Prostate gland (tissue), 2 donors: ENCODE results near the gene WRAP53.

Source experiments
- POLR2A ChIP-seq: fragments of 450-650 bp; IDR thresholded peaks from one replicate; pipeline ENCODE4 v1.6.1; 2016; ENCODE audit warnings: antibody characterized with exemption, mild to moderate bottlenecking
- TF ChIP-seq, protein P1 (sequence below), 4 experiments: fragments of 200-600 bp in 2 of 4; fragments of 450-650 bp in 2 of 4; sonication (generic) in 2 of 4; IDR thresholded peaks; 1 replicate in 3 of 4; 2 replicates in 1 of 4; pipeline ENCODE4 v1.5.1; 2016 to 2019; ENCODE audit warnings: antibody characterized with exemption in 4 of 4, mild to moderate bottlenecking in 2 of 4, moderate library complexity in 2 of 4

DNA sequence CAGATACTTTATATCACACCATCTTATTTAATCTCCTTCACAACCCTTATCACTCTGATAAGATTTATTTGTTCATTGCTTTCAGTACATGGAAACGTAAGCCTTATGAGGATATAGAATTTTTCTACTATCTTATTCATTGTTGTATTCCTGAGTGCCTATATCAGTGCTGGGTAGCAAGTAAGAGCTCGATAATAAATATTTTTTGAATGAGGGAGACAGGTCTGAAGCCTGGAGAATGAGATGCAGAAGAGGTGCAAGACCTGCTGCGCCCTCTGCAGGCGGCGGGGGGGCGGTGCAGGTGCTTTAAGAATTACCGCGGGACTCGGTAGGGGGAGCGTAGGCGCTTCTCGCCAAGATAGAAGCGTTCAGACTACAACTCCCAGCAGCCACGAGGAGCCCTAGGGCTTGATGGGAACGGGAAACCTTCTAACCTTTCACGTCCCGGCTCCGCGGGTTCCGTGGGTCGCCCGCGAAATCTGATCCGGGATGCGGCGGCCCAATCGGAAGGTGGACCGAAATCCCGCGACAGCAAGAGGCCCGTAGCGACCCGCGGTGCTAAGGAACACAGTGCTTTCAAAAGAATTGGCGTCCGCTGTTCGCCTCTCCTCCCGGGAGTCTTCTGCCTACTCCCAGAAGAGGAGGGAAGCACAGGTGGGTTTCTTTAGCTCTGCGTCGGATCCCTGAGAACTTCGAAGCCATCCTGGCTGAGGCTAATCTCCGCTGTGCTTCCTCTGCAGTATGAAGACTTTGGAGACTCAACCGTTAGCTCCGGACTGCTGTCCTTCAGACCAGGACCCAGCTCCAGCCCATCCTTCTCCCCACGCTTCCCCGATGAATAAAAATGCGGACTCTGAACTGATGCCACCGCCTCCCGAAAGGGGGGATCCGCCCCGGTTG is at the start of gene WRAP53:
- peak; percentile 23 for TF ChIP-seq POLR2A
- TF ChIP-seq, protein P1, sequence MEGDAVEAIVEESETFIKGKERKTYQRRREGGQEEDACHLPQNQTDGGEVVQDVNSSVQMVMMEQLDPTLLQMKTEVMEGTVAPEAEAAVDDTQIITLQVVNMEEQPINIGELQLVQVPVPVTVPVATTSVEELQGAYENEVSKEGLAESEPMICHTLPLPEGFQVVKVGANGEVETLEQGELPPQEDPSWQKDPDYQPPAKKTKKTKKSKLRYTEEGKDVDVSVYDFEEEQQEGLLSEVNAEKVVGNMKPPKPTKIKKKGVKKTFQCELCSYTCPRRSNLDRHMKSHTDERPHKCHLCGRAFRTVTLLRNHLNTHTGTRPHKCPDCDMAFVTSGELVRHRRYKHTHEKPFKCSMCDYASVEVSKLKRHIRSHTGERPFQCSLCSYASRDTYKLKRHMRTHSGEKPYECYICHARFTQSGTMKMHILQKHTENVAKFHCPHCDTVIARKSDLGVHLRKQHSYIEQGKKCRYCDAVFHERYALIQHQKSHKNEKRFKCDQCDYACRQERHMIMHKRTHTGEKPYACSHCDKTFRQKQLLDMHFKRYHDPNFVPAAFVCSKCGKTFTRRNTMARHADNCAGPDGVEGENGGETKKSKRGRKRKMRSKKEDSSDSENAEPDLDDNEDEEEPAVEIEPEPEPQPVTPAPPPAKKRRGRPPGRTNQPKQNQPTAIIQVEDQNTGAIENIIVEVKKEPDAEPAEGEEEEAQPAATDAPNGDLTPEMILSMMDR (IDR thresholded peaks at IDR 0.05), result peak; percentile 90 to 100 (median 100)
